HEK293 (cell line): ENCODE results near the gene KIAA1328.
A peak's percentile ranks its signal among the peaks of the same experiment; 100 is the strongest.

Source experiments
- GLIS1 ChIP-seq: fragments of 450-650 bp; formaldehyde crosslinking; IDR thresholded peaks from 2 replicates; pipeline ENCODE4 v1.5.1; 2016; ENCODE audit warnings: missing biosample characterization, missing genetic modification characterization
- PRDM1 ChIP-seq: fragments of 450-650 bp; formaldehyde crosslinking; IDR thresholded peaks from 2 replicates; pipeline ENCODE4; 2016; ENCODE audit warnings: missing biosample characterization, missing genetic modification characterization
- PRDM10 ChIP-seq: fragments of 450-650 bp; formaldehyde crosslinking; IDR thresholded peaks from 2 replicates; pipeline ENCODE4 v1.5.1; 2016; ENCODE audit warnings: missing biosample characterization, missing genetic modification characterization
- SETDB1 ChIP-seq: IDR thresholded peaks from one replicate; pipeline ENCODE4 v1.6.1; 2017; ENCODE audit warnings: mild to moderate bottlenecking, low read length, moderate library complexity, mixed read lengths; ENCODE audit not compliant: insufficient read length
- SP7 ChIP-seq: fragments of 450-650 bp; formaldehyde crosslinking; IDR thresholded peaks from 2 replicates; pipeline ENCODE4 v1.5.1; 2016; ENCODE audit warnings: missing biosample characterization, missing genetic modification characterization
- YY2 ChIP-seq: fragments of 450-650 bp; formaldehyde crosslinking; IDR thresholded peaks from 2 replicates; pipeline ENCODE4 v1.5.1; 2016; ENCODE audit warnings: missing biosample characterization, missing genetic modification characterization
- ZBTB48 ChIP-seq: fragments of 450-650 bp; formaldehyde crosslinking; IDR thresholded peaks from 2 replicates; pipeline ENCODE4 v1.5.1; 2016; ENCODE audit warnings: missing biosample characterization, missing genetic modification characterization
- ZBTB6 ChIP-seq: fragments of 450-650 bp; formaldehyde crosslinking; IDR thresholded peaks from 2 replicates; pipeline ENCODE4 v1.5.1; 2017; ENCODE audit warnings: missing biosample characterization, missing genetic modification characterization
- ZEB2 ChIP-seq: fragments of 450-650 bp; formaldehyde crosslinking; IDR thresholded peaks from 2 replicates; pipeline ENCODE4 v1.5.1; 2016; ENCODE audit warnings: missing biosample characterization, missing genetic modification characterization
- ZFP3 ChIP-seq: fragments of 450-650 bp; formaldehyde crosslinking; IDR thresholded peaks from 2 replicates; pipeline ENCODE4 v1.5.1; 2016; ENCODE audit warnings: low read depth, missing biosample characterization, missing genetic modification characterization
- ZNF10 ChIP-seq: fragments of 450-650 bp; formaldehyde crosslinking; IDR thresholded peaks from 2 replicates; pipeline ENCODE4 v1.5.1; 2017; ENCODE audit warnings: missing biosample characterization, missing genetic modification characterization
- ZNF112 ChIP-seq: fragments of 450-650 bp; formaldehyde crosslinking; IDR thresholded peaks from 2 replicates; pipeline ENCODE4 v1.5.0; 2017; ENCODE audit warnings: missing biosample characterization, missing genetic modification characterization
- ZNF140 ChIP-seq: fragments of 450-650 bp; formaldehyde crosslinking; IDR thresholded peaks from 2 replicates; pipeline ENCODE4 v1.5.1; 2016; ENCODE audit warnings: missing biosample characterization, missing genetic modification characterization
- ZNF2 ChIP-seq: fragments of 450-650 bp; formaldehyde crosslinking; IDR thresholded peaks from 2 replicates; pipeline ENCODE4 v1.5.1; 2016; ENCODE audit warnings: missing biosample characterization, missing genetic modification characterization
- ZNF311 ChIP-seq: fragments of 450-650 bp; formaldehyde crosslinking; IDR thresholded peaks from 2 replicates; pipeline ENCODE4 v1.5.1; 2017; ENCODE audit warnings: missing biosample characterization, missing genetic modification characterization, borderline replicate concordance
- ZNF398 ChIP-seq: fragments of 450-650 bp; formaldehyde crosslinking; IDR thresholded peaks from 2 replicates; pipeline ENCODE4 v1.5.1; 2017; ENCODE audit warnings: missing biosample characterization, missing genetic modification characterization
- ZNF426 ChIP-seq: fragments of 450-650 bp; formaldehyde crosslinking; IDR thresholded peaks from 2 replicates; pipeline ENCODE4 v1.5.1; 2017; ENCODE audit warnings: missing biosample characterization, missing genetic modification characterization, mild to moderate bottlenecking, inconsistent platforms, moderate library complexity
- ZNF48 ChIP-seq: fragments of 450-650 bp; formaldehyde crosslinking; IDR thresholded peaks from 2 replicates; pipeline ENCODE4 v1.5.1; 2016; ENCODE audit warnings: missing biosample characterization, missing genetic modification characterization
- ZNF513 ChIP-seq: fragments of 450-650 bp; IDR thresholded peaks from 2 replicates; pipeline ENCODE4 v1.5.1; 2018; ENCODE audit warnings: missing biosample characterization, missing genetic modification characterization
- ZNF518A ChIP-seq: fragments of 450-650 bp; formaldehyde crosslinking; conservative IDR thresholded peaks from 2 replicates; pipeline ENCODE4 v1.5.1; 2016; ENCODE audit warnings: low read depth, missing biosample characterization, missing genetic modification characterization
- ZNF529 ChIP-seq: fragments of 450-650 bp; formaldehyde crosslinking; IDR thresholded peaks from 2 replicates; pipeline ENCODE4 v1.5.1; 2017; ENCODE audit warnings: missing genetic modification characterization, missing biosample characterization; ENCODE audit not compliant: insufficient replicate concordance
- ZNF777 ChIP-seq: fragments of 450-650 bp; formaldehyde crosslinking; IDR thresholded peaks from 2 replicates; pipeline ENCODE4 v1.5.1; 2017; ENCODE audit warnings: missing biosample characterization, missing genetic modification characterization, borderline replicate concordance
- ZNF785 ChIP-seq: fragments of 450-650 bp; formaldehyde crosslinking; IDR thresholded peaks from 2 replicates; pipeline ENCODE4 v1.5.1; 2016; ENCODE audit warnings: missing biosample characterization, missing genetic modification characterization
- ZNF830 ChIP-seq: fragments of 450-650 bp; IDR thresholded peaks from 2 replicates; pipeline ENCODE4 v1.5.0; 2018; ENCODE audit warnings: missing biosample characterization, missing genetic modification characterization, low read depth, mild to moderate bottlenecking, moderate library complexity
- ZSCAN23 ChIP-seq: fragments of 450-650 bp; formaldehyde crosslinking; IDR thresholded peaks from 2 replicates; pipeline ENCODE4 v1.5.1; 2016; ENCODE audit warnings: missing biosample characterization, missing genetic modification characterization
- ZSCAN4 ChIP-seq: fragments of 450-650 bp; formaldehyde crosslinking; IDR thresholded peaks from 2 replicates; pipeline ENCODE4 v1.5.1; 2017; ENCODE audit warnings: missing biosample characterization, missing genetic modification characterization

Gene KIAA1328

GRCh38 chr18:36828157-36828629 lies 734 bp upstream of the KIAA1328 start (continued):
- TF ChIP-seq SETDB1, result no peak
- TF ChIP-seq ZNF398 (tag by site-specific recombination), result peak; percentile 77
- TF ChIP-seq ZSCAN4 (tag by site-specific recombination), result no peak
- TF ChIP-seq ZSCAN23 (tag by site-specific recombination), result no peak
- TF ChIP-seq ZNF112 (tag by site-specific recombination), result no peak
- TF ChIP-seq YY2 (tag by site-specific recombination), result 0 out of 2 replicates have a peak, but pooled peaks have one; percentile 21
- 0 out of 2 replicates have a peak, but pooled peaks have one; percentile 83 for TF ChIP-seq ZNF777 (tag by site-specific recombination)
- TF ChIP-seq ZNF785 (tag by site-specific recombination), result no peak
- no peak; the same call in 1 of the 2 replicates for TF ChIP-seq ZNF2 (tag by site-specific recombination)
- peak; percentile 58; the same call in 1 of the 2 replicates for TF ChIP-seq ZBTB48 (tag by site-specific recombination)
- no peak for TF ChIP-seq ZNF830 (tag by site-specific recombination)
- TF ChIP-seq SP7 (tag by site-specific recombination), result peak; percentile 33; the same call in 1 of the 2 replicates
- TF ChIP-seq PRDM1 (tag by site-specific recombination), result peak; percentile 57
- TF ChIP-seq ZNF513 (tag by site-specific recombination), result no peak
- TF ChIP-seq ZNF518A, result 0 out of 2 replicates have a peak, but pooled peaks have one; percentile 14
- TF ChIP-seq ZEB2 (tag by site-specific recombination), result no peak
- TF ChIP-seq ZNF10, result no peak
- TF ChIP-seq ZFP3 (tag by site-specific recombination), result no peak
- TF ChIP-seq PRDM10 (tag by site-specific recombination), result peak; percentile 98
- peak; percentile 98 for TF ChIP-seq GLIS1 (tag by site-specific recombination)
- TF ChIP-seq ZBTB6, result no peak
- TF ChIP-seq ZNF48 (tag by site-specific recombination), result no peak
- TF ChIP-seq ZNF426 (tag by site-specific recombination), result no peak
- TF ChIP-seq ZNF311 (tag by site-specific recombination), result no peak
- TF ChIP-seq ZNF140 (tag by site-specific recombination), result no peak
- TF ChIP-seq ZNF529, result no peak
